ENCODE results near the gene NEK6.
"Not testable (repeated sequence)": the region's sequence is repeated elsewhere in the genome, so short reads cannot be mapped to it uniquely, and the experiment has no call there.

Gene NEK6

GRCh38 chr9:124228516-124228915 lies 29.2 kb upstream of the NEK6 start:
- no peak for DNase-seq (ENCODE audit: low read depth)

- no peak for DNase-seq (ENCODE audit: low read depth)
Measured at GRCh38 chr9:124231095-124231737, 26.5 kb upstream of the NEK6 start.

GRCh38 chr9:124238546-124239140 lies 19.1 kb upstream of the NEK6 start:
- no peak for DNase-seq (ENCODE audit: low read depth)

DNA sequence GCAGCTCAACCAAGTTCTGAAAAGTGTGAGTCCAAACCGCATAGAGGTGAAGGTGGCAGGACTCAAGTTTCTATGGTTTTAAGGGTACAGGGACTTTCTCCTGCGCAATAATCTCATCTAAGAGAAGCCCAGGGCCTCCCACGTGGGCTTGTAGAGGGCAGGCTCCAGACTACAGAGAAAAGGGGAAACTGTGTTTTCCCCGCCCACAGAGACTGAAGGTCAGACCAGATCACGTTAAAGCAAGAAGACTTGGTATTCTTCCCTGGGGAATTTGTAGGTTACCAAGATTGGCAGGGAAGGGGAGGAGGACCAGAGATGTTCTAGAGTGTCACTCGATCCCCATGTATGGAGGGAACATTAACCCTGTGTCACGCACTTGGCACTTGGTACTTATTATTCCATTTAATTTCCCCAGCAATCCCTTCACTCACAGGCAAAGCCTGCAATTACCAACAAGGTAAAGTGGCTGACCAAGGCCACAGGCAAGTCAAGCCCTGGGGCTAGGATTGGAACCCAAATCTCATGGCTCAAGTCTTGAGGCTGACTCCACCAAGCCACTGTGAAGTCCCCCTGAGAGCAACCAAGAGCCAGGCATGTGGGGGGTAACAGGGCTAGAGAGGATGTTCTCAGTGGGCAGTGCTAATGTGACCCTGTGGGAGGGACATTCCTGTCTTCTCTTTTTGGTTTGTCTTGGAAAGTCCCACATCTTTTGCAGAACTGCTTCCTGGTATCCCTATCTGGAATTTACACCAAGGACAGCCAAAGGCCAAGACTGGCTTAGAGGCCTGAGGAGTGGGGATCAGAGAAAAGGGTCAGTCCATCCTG lies 18.3 kb upstream of the NEK6 start:
- DNase-seq (ENCODE audit: low read depth) = no peak

GRCh38 chr9:124242331-124243194 lies 15.2 kb upstream of the NEK6 start:
- no peak for DNase-seq (ENCODE audit: low read depth)

- not testable (repeated sequence) for DNase-seq (ENCODE audit: low read depth)
Measured at GRCh38 chr9:124247393-124247792, 10.4 kb upstream of the NEK6 start.

- no peak for DNase-seq (ENCODE audit: low read depth)
Measured at GRCh38 chr9:124248066-124248465, 9.7 kb upstream of the NEK6 start.

DNA sequence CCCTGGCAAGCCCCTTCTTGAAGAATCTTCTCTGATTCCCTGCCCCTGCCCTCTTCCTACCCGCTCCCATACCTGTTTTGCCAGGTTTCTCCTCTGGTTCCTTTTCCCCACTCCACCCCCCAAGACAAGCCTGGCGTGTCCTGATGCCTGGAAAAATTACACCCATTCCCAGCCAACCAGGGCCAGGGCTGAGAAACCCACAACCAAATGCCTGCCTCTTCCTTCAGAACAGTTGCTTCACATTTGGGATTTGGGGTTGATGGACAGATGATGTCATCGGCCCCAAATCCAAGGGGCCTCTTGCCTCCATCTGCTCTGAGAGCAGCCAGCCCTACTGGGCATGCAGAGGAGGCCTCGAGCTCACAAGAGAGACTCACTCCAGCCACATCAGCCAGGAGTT lies 8.8 kb upstream of the NEK6 start:
- DNase-seq (ENCODE audit: low read depth) = no peak

- DNase-seq (ENCODE audit: low read depth) = no peak
Measured at GRCh38 chr9:124251204-124251603, 6.5 kb upstream of the NEK6 start.

DNA sequence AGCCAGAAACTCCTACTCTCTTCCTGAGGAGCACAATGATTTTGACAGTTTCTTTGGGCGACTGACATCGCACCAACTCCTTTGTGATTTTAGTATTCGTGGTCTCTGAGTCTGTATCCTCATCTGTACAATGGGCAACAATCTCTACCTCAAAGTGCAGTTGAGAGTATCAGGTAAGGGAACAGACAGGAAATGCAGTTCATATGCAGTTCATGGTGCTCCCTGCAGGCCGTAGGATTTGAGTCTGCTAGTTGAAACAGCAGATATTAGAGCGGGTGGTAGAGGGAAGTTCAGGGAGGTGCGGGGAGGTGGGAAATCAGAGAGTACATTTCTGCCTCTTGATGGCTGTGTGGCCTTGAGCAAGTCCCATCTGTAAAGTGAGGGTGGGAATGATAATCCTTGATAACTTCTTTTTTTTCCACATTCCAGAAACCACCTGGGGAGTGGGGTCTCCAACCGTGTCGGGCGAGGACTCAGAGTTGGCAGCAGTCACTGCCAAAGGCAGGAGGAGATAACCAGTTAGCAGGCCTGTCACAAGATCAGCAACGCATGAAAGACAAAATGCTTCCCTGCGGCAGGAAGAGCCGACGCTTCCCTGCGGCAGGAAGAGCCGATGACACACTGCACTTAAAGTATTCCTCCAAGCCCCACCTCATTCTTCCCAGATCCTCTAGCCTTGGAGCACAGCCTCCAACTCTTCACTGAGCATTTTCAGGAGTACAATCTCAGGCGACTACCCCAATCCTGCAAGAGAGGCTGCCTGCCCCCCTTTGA lies 6.0 kb upstream of the NEK6 start:
- no peak for DNase-seq (ENCODE audit: low read depth)

- DNase-seq (ENCODE audit: low read depth) = not testable (repeated sequence)
Measured at GRCh38 chr9:124252878-124253277, 4.9 kb upstream of the NEK6 start.

GRCh38 chr9:124254261-124254682 lies 3.5 kb upstream of the NEK6 start:
- no peak for DNase-seq (ENCODE audit: low read depth)

DNA sequence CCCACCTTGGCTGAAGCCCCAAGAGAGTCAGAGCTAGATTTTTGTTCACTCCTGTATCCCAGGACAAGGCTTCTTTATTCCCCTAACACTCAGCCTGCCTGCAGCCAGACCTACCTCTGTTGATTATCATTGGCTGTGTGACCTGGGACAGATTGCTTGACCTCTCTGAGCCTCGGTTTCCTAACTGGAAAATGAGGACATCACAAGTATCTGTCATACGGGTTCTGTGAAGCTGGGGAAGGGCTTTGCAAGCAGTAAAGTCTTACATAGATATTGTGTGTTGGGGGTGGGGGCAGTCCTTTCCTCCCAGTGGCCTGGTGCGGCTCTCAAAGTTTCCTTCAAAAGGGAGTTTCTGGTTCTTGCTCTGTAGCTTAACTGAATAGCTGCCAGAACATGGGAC lies 2.5 kb upstream of the NEK6 start:
- no peak for DNase-seq (ENCODE audit: low read depth)

DNA sequence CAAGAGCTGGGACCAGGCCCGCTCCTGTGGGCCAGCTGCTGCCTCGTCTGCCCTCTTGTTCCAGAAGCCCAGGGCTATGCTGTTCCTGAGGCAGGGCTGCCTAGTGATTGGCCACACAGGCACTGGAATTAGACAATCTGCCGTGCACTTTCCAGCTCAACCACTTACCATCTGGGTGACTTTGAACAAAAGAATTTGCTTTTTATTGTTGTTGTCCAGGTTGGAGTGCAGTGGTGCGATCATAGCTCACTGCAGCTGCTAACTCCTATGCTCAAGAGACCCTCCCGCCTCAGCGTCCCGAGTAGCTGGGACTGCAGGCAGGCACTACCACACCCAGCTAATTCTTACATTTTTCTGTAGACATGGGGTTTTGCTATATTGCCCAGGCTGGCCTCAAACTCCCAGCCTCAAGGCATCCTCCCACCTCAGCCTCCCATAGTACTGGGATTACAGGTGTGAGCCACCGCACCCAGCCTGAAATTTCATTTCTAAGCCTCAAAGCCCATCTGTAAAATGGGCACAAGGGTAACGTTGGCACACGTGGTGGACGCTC lies 1.2 kb upstream of the NEK6 start:
- DNase-seq (ENCODE audit: low read depth) = no peak

DNA sequence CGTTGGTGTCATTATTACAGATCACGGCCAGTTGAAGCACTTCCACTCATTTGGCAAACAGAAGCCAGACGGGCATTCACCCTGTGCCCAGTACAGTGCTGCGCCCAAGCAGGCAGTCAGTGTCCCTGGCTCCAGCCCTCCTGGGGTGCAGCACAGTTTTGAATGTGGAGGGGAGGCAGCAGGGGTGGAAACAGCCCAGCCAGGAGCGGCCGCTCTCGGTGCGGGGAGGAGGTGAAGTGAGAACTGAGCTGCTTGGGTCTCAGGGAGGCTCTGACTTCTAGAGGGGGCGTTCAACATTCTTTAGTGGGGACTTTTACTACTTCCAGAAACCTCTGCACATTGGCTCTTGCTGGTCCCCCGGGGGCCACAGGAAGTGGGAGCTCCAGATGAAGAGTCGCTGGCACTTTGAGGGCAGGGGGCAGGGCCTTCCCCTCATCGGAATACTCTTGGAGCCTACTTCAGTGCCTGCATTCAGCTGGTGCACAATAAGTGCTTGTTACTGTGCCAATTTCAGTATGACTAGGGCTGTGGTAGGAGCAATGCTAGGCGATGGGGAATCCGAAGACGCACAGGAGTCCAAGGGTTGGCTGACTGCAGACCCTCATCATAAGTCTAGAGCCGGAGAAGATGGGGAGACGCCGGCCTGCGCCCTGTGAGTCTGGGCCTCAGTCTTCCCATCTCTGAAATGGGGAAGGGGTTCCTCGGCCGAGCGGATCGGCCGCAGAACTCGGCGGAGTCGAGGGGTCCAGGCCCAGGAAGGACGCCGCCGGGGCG lies 492 bp upstream of the NEK6 start:
- DNase-seq (ENCODE audit: low read depth) = no peak

DNA sequence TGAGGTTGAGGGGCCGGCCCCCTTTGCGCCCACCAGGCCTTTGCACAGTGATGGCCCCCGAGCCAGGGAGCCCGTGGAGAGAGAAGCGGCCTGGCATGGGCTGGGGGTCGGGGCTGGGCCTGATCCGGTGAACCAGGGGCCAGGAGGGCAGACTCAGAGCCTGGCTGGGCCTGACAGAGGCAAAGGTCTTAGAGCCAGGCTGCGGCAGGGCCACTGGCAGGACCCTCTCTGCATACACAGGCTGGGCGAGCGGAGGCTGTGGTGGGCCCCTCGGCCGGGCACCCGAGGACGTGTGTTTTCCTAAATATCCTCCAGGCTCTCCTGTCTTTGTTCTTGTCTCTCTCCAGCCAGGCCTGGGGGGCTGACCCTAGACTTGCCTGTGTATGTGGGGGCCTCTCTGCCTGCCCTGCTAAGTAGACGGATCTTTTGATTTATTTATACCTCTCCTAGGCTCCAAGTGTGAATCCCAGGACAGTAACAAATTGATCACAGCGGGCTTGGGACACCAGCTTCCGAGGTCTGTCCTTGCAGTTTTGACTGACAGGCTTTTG lies 933 bp downstream of the NEK6 start:
- no peak for DNase-seq (ENCODE audit: low read depth)

- no peak for DNase-seq (ENCODE audit: low read depth)
Measured at GRCh38 chr9:124259158-124259808, 1.5 kb downstream of the NEK6 start.

GRCh38 chr9:124260769-124261603 lies 3.2 kb downstream of the NEK6 start:
- DNase-seq (ENCODE audit: low read depth) = no peak
